Thymus (tissue), 11 donors: ENCODE data around the gene SREBF1. TPM values are rescaled to one million over a fixed set of nuclear protein-coding genes. Genes with fewer than 3 reads are reported as not detected.

Experiments used
- DNase-seq, 9 donors: peaks; one replicate each; pipeline ENCODE4 v3.0.0-alpha.2; 2013; ENCODE audit warnings: low spot score in 9 of 9, low read depth in 6 of 9, missing footprints in 1 of 9
- H3K27ac ChIP-seq, 2 donors: one replicate each; pipeline ENCODE4 v1.5.1; 2013; ENCODE audit warnings: control low read depth in 1 of 2, low read depth in 1 of 2, low read length in 1 of 2, mild to moderate bottlenecking in 1 of 2, moderate library complexity in 1 of 2
- H3K27me3 ChIP-seq, 2 donors: one replicate each; pipeline ENCODE4 v1.5.1; 2013; ENCODE audit warnings: low read length in 1 of 2; ENCODE audit not compliant: control insufficient read depth in 2 of 2, insufficient read depth in 1 of 2
- H3K36me3 ChIP-seq, 2 donors: one replicate each; pipeline ENCODE4 v1.5.1; 2013; ENCODE audit warnings: low read length in 1 of 2, mild to moderate bottlenecking in 1 of 2, moderate library complexity in 1 of 2; ENCODE audit not compliant: control insufficient read depth in 2 of 2, insufficient read depth in 2 of 2
- H3K4me1 ChIP-seq, 2 donors: one replicate each; pipeline ENCODE4 v1.5.1; 2013; ENCODE audit warnings: low read length in 2 of 2; ENCODE audit not compliant: control insufficient read depth in 2 of 2, insufficient read depth in 2 of 2
- H3K4me3 ChIP-seq, 2 donors: one replicate each; pipeline ENCODE4 v1.5.1; 2013; ENCODE audit warnings: low read length in 2 of 2, control low read depth in 1 of 2, mild to moderate bottlenecking in 1 of 2
- H3K9me3 ChIP-seq, 2 donors: one replicate each; pipeline ENCODE4 v1.5.1; 2013; ENCODE audit warnings: low read length in 1 of 2, mild to moderate bottlenecking in 1 of 2; ENCODE audit not compliant: control insufficient read depth in 2 of 2, insufficient read depth in 1 of 2
- WGBS: extraction: QIAGEN DNeasy Blood & Tissue Kit; methylation state at CpG from one replicate; pipeline ENCODE4 v1.1.7; 2013; 5-methylcytosine and 5-hydroxymethylcytosine counted together
- polyA plus RNA-seq: library from polyadenylated mRNA; stranded (reverse); fragments of 200-250 nt; gene quantifications from one replicate; pipeline ENCODE4 v1.2.3, GENCODE V29; 2013
- total RNA-seq: library from RNA; stranded (reverse); fragments of 120-200 nt; gene quantifications from one replicate; pipeline ENCODE4 v1.2.4, GENCODE V29; 2013
- donor health status: healthy.

The SREBF1 gene
- total and polyA plus RNA-seq, 2 donors: 18.1 to 53.3 TPM

GRCh38 chr17:17797119-17797809, 39.5 kb downstream of the SREBF1 start:
- Histone ChIP-seq H3K27ac (no peak overlapping the region), H3K9me3 (peaks cover 0 to 1% of the 10 kb centered on the region in 2 donors), H3K4me3 (no peak overlapping the region), H3K4me1 (peaks cover 9 to 14% of the 10 kb centered on the region in 2 donors), H3K27me3 (no peaks in the 10 kb centered on the region), H3K36me3 (peaks cover 55 to 66% of the 10 kb centered on the region in 2 donors)
- WGBS: 98% methylated on average over 30 of the region's 30 CpGs
- DNase-seq: no peak

DNA sequence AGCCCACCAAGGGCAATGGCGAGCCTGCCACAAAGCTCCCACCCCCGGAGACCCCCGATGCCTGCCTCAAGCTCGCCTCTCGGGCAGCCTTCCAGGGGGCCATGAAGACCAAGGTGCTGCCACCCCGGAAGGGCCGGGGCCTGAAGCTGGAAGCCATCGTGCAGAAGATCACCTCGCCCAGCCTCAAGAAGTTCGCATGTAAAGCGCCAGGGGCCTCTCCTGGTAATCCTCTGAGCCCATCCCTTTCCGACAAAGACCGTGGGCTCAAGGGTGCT, 40.1 kb downstream of the SREBF1 start:
- WGBS: 95% methylated on average over 13 of the region's 13 CpGs
- Histone ChIP-seq H3K9me3 (peaks cover 0 to 1% of the 10 kb centered on the region in 2 donors), H3K27me3 (no peaks in the 10 kb centered on the region), H3K4me1 (peaks cover 10 to 20% of the 10 kb centered on the region in 2 donors), H3K4me3 (no peak overlapping the region), H3K27ac (no peak overlapping the region), H3K36me3 (peaks cover 53 to 63% of the 10 kb centered on the region in 2 donors)
- no peak for DNase-seq

- Histone ChIP-seq H3K27ac (no peak overlapping the region), H3K27me3 (no peaks in the 10 kb centered on the region), H3K4me3 (no peak overlapping the region), H3K36me3 (peaks cover 53 to 63% of the 10 kb centered on the region in 2 donors), H3K9me3 (peaks cover 0 to 1% of the 10 kb centered on the region in 2 donors), H3K4me1 (peaks cover 10 to 25% of the 10 kb centered on the region in 2 donors)
- DNase-seq: no peak
- 97% methylated on average over 40 of the region's 40 CpGs for WGBS
Measured at GRCh38 chr17:17795946-17796786, 40.6 kb downstream of the SREBF1 start.

GRCh38 chr17:17795296-17795695, 41.5 kb downstream of the SREBF1 start:
- Histone ChIP-seq H3K4me3 (no peak overlapping the region), H3K36me3 (peaks cover 53 to 58% of the 10 kb centered on the region in 2 donors), H3K4me1 (peaks cover 10 to 26% of the 10 kb centered on the region in 2 donors), H3K9me3 (peaks cover 0 to 1% of the 10 kb centered on the region in 2 donors), H3K27ac (no peak overlapping the region), H3K27me3 (no peaks in the 10 kb centered on the region)
- DNase-seq: no peak
- WGBS: 97% methylated on average over 12 of the region's 12 CpGs

DNA sequence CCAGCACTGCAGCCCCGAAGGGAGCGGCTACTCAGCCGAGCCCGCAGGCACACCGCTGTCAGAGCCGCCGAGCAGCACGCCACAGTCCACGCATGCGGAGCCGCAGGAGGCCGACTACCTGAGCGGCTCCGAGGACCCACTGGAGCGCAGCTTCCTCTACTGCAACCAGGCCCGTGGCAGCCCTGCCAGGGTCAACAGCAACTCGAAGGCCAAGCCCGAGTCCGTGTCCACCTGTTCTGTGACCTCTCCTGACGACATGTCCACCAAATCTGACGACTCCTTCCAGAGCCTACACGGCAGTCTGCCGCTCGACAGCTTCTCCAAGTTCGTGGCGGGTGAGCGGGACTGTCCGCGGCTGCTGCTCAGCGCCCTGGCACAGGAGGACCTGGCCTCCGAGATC, 42.4 kb downstream of the SREBF1 start:
- Histone ChIP-seq H3K4me1 (peaks cover 10 to 26% of the 10 kb centered on the region in 2 donors), H3K4me3 (no peak overlapping the region), H3K9me3 (peaks cover 0 to 1% of the 10 kb centered on the region in 2 donors), H3K27ac (no peak overlapping the region), H3K27me3 (no peaks in the 10 kb centered on the region), H3K36me3 (peaks cover 53 to 57% of the 10 kb centered on the region in 2 donors)
- DNase-seq: no peak
- WGBS: 98% methylated on average over 31 of the region's 31 CpGs

DNA sequence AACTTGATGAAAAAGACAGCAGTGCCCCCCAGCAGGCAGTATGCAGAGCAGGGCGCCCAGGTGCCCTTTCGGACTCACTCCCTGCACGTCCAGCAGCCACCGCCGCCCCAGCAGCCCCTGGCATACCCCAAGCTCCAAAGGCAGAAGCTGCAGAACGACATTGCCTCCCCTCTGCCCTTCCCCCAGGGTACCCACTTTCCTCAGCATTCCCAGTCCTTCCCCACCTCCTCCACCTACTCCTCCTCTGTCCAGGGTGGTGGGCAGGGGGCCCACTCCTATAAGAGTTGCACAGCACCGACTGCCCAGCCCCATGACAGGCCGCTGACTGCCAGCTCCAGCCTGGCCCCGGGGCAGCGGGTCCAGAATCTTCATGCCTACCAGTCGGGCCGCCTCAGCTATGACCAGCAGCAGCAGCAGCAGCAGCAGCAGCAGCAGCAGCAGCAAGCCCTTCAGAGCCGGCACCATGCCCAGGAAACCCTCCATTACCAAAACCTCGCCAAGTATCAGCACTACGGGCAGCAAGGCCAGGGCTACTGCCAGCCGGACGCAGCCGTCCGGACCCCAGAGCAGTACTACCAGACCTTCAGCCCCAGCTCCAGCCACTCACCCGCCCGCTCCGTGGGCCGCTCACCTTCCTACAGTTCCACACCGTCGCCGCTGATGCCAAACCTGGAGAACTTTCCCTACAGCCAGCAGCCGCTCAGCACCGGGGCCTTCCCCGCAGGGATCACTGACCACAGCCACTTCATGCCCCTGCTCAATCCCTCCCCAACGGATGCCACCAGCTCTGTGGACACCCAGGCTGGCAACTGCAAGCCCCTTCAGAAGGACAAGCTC, 43.2 kb downstream of the SREBF1 start:
- H3K4me3 ChIP-seq: no peak overlapping the region
- no peak overlapping the region for H3K27ac ChIP-seq
- DNase-seq: no peak
- 98% methylated on average over 30 of the region's 30 CpGs for WGBS
- peaks cover 10 to 26% of the 10 kb centered on the region in 2 donors for H3K4me1 ChIP-seq
- H3K9me3 ChIP-seq: peaks cover 0 to 1% of the 10 kb centered on the region in 2 donors
- peaks cover 53 to 55% of the 10 kb centered on the region in 2 donors for H3K36me3 ChIP-seq
- no peaks in the 10 kb centered on the region for H3K27me3 ChIP-seq

GRCh38 chr17:17792551-17793377, 44.0 kb downstream of the SREBF1 start:
- H3K4me3 ChIP-seq: peak overlapping the region in 1 of 2 donors; percentile 2
- peak overlapping the region; percentile 36 to 42 for H3K27ac ChIP-seq

GRCh38 chr17:17792037-17792550, 44.7 kb downstream of the SREBF1 start:
- H3K9me3 ChIP-seq: peaks cover 0 to 1% of the 10 kb centered on the region in 2 donors
- no peaks in the 10 kb centered on the region for H3K27me3 ChIP-seq
- peak in 1 of 9 donors; percentile 31 for DNase-seq
- H3K27ac ChIP-seq: peak overlapping the region in 1 of 2 donors; percentile 32
- H3K4me3 ChIP-seq: no peak overlapping the region
- peaks cover 10 to 26% of the 10 kb centered on the region in 2 donors for H3K4me1 ChIP-seq
- 77% methylated on average over 18 of the region's 18 CpGs for WGBS
- H3K36me3 ChIP-seq: peaks cover 39 to 46% of the 10 kb centered on the region in 2 donors

More at GRCh38 chr17:17792551-17793377, 44.0 kb downstream of the SREBF1 start:
- peak in 7 of 9 donors; percentile 48 to 86 (median 62) for DNase-seq
- no peaks in the 10 kb centered on the region for H3K27me3 ChIP-seq
- H3K9me3 ChIP-seq: peaks cover 0 to 1% of the 10 kb centered on the region in 2 donors
- 17% methylated on average over 38 of the region's 38 CpGs for WGBS
- H3K4me1 ChIP-seq: peaks cover 10 to 26% of the 10 kb centered on the region in 2 donors
- H3K36me3 ChIP-seq: peaks cover 46 to 49% of the 10 kb centered on the region in 2 donors
